GM04503 (cell line): Measurements from ENCODE around the gene FXYD3.
A peak's percentile ranks its signal among the peaks of the same experiment; 100 is the strongest.
"Not testable (repeated sequence)": the region's sequence is repeated elsewhere in the genome, so short reads cannot be mapped to it uniquely, and the experiment has no call there.

Experiments
- DNase-seq: peaks from one replicate; pipeline ENCODE4 v3.0.0-alpha.2; 2012; ENCODE audit warnings: low read depth

The FXYD3 gene

GRCh38 chr19:35086455-35086854 is 29.2 kb upstream of the FXYD3 start:
- DNase-seq = no peak

- no peak for DNase-seq
Measured at GRCh38 chr19:35087393-35087792, 28.2 kb upstream of the FXYD3 start.

GRCh38 chr19:35088131-35088913 is 27.3 kb upstream of the FXYD3 start:
- DNase-seq = peak; percentile 72

DNA sequence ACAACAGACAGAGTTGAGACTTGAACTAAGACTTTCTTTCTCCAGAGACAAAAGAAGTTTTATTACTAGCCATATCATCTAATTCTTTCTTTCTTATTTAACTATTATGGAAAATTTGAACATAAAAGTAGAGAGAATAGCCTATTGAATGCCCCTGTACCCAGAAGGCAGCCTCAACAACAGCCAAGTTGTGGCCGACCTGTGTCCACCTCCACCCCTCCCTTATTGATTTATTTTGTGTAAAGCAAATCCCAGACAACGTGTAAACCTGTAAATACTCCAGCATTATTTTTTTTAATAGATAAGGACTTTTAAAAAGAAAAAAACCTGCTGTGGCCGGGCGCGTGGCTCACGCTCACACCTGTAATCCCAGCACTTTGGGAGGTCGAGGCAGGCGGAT is 26.1 kb upstream of the FXYD3 start:
- DNase-seq = no peak

GRCh38 chr19:35090160-35090505 is 25.5 kb upstream of the FXYD3 start:
- no peak for DNase-seq

GRCh38 chr19:35090506-35091214 is 25.0 kb upstream of the FXYD3 start:
- DNase-seq = no peak

- no peak for DNase-seq
Measured at GRCh38 chr19:35093430-35093829, 22.2 kb upstream of the FXYD3 start.

GRCh38 chr19:35093941-35094647 is 21.5 kb upstream of the FXYD3 start:
- DNase-seq = no peak

GRCh38 chr19:35094656-35095055 is 21.0 kb upstream of the FXYD3 start:
- no peak for DNase-seq

DNA sequence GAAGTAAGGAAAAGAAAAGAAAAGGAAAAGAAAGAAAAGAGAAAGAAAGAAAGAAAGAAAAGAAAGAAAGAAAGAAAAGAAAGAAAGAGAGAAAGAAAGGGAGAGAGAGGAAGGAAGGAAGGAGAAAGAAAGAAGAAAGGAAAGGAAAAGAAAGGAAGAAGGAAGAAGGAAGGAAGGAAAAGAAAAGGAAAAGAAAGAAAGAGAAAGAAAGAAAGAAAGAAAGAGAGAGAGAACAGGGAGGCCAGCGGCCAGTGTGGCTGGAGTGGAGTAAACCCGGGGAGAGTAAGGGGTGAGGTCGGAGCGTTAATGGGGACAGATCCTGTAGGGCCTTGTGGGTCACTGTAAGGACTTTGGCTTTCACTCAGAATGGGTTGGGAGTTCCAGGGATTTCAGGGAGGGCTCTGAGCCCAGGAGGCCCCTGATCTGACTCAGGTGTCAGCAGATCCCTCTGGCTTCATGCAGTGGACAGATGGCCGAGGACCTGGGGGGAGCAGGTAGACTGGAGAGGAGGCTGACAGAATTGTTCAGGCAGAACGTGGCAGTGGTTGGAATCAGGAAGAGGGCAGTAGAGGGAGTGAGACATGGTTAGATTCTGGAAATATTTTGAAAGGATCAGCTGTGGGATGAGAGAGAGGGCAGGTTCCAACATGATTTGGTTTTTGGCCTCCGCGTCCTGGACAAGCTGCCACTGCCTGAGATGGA is 19.8 kb upstream of the FXYD3 start:
- no peak for DNase-seq

DNA sequence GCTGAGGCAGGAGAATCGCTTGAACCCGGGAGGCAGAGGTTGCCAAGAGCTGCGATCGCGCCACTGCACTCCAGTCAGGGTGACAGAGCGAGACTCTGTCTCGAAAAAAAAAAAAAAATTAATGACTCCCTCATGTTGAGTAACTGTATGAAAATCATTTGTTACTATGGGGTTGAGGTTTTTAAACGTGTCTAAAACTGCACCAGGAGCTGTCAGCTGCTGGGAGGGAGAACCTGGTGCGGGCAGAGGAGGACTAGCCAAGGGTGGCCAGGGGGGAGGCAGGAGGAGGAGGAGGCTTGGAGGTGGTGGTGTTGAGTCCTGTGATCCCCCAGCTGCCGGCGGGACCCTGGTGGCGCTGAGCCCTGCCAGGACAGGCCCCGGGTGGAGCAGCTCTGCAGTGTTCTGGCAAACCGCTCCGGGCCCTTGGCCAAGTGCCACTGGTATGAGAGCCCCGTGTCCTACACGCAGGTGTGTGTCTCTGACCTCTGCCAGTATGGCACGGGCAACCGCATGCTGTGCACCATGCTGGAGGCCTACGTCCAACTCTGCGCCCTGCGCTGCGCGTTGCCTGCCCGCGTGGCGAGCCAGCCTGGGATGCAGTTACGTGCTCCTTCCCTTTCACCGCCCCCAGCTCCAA is 17.1 kb upstream of the FXYD3 start:
- no peak for DNase-seq

DNA sequence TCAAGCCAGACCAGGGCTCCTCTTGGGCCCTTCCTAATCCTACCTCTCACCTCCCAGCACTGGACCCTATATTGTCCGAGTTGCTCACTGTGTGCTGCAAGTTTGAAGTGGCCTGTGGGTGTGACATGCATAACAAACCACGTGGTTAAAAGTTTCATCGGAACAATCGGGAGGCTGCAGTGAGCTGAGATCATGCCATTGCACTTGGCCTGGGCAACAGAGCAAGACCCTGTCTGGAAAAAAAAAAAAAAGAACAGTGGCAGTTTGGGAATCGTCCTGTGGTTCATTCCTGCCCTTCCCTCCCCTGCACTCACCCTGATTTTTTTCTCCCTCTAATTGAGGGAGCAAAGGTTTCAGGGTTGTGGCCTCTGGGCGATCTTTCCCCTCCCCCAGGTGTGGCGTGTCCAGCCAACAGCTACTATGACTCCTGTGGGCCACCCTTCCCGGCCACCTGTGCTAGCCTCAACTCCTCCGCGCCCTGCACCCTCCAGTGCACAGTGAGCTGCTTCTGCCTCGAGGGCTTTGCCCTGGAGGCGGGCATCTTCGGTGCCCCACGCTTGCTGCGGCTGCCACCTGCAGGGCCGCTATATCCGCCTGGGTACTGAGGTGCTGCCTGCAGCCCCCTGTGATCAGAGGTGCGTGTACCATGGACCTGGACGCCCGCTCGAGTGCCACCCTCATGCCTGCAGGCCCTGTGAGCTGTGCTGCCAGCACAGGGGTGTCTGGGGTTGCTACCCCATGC is 16.3 kb upstream of the FXYD3 start:
- no peak for DNase-seq

- DNase-seq = no peak
Measured at GRCh38 chr19:35099897-35100275, 15.7 kb upstream of the FXYD3 start.

DNA sequence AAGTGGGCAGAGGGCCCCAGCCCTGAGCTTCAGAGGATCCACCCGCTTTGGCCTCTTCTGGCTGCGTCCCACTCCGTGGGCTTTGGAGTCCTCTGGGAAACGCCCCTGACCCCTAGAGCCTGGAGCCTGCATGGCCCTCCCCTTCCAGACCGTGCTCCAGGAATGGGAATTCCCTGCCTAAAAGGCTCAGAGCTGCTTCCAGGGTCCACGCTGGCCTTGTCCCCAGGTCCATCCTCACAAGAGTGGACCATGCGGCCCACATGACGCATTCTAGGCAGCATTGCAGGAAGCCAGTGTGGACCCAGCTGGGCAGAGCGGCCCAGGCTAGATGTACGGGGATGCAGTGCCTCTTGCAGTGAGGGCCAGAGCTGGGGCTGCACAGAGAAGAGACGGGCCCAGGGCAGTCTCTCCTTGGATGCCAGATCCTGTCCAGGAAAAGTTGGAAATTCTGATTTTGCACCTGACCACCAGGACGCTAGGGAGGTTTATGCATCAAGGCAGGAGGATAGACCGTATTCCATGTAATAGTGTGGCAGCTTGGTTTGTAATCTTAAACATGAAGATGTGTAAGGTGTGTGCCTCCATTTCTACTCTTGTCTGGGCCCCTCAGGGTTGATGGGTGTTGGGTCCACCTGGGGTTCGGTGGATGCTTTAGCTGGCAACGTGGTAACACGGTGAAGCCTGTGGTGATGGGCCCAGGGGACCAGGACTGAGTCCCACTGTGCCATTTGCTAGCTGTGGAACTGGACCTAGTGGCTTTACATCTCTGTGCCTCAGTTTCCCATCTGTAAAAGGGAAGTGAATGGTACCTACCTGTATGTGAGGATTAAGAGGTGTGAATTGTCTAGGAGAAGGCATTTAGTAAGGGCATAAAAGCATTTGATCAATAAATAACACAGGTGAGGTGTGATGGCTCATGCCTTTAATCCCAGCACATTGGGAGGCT is 14.8 kb upstream of the FXYD3 start:
- DNase-seq = no peak

- DNase-seq = not testable (repeated sequence)
Measured at GRCh38 chr19:35101949-35102348, 13.7 kb upstream of the FXYD3 start.

- DNase-seq = not testable (repeated sequence)
Measured at GRCh38 chr19:35103614-35104013, 12.0 kb upstream of the FXYD3 start.

DNA sequence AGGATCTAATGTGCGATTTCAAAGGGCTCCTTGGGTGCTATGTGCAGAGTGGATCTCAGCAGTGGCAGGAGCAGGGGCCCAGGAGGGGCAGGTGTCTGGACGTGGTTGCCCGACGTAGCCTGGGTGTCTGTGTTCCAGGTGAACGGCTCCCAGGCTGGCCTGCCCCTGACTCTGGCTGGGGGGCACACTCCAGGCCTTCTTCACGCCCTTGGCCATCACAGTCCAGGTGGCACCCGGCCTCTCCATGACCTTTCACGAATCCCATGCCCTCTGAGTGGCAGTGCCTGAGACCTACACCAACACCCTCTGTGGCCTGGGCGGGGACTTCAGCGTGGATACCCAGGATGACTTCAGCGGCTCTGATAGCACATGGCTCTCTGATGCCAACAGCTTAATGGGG is 11.3 kb upstream of the FXYD3 start:
- DNase-seq = no peak

DNA sequence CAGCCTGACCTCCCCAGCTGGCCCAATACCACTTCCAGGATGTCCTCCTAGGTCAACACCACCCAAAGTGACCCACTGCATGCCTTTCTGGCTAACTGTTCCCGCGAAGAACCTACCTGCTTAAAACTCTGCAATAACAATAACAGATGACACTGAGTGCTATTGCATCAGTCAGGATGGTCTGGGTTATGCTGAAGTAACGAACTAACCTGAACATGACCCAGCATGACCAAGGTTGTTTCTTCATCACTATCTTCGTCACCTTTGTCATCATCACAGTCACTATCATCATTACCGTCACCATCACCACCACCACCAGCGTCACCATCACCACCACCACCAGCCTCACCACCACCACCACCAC is 10.6 kb upstream of the FXYD3 start:
- DNase-seq = no peak

DNA sequence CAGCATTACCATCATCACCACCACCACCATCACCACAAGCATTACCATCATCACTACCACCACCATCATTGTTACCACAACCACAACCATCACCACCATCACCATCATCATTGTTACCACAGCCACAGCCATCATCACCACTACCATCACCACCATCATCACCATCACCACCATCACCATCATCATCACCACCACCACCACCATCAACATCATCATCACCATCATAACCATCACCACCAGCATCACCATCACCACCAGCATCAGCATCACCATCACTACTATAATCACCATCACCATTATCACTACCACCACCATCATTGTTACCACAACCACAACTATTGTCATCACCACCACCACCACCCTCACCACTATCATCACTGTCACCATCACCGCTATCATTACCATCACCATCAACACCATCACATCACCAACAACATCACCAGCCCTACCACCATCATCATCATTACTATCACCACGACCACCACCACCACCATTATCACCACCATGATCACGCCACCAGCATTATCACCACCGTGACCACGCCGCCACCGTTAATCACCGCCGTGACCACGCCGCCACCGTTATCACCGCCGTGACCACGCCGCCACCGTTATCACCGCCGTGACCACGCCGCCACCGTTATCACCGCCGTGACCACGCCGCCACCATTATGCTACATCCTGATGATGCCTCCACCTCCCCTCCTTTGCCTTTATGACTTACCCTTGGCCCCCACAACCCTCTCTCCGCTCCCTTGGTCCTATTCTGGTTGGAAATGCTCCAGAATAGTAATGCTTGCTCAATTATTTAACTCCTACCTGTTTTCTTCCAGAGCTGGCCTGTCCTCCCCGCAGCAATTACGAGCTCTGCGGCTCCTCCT is 10.0 kb upstream of the FXYD3 start:
- DNase-seq = no peak

DNA sequence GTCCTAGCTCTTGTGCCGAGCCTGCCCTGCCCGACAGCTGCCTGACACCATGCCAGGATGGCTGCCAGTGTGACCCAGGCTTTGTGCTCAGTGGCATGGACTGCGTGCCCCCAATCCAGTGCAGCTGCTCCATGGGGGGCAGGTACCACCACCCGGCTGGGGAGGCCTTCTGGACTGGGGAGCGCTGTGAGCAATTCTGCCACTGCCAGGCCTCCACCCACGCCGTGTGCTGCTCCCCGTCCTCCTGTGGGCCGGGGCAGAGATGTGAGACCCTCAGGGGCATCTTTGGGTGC is 9.4 kb upstream of the FXYD3 start:
- no peak for DNase-seq
